Psoas muscle (tissue), 8 donors: ENCODE measurements around the gene SEC22A. TPM values are rescaled to one million over a fixed set of nuclear protein-coding genes. Genes with fewer than 3 reads are reported as not detected.

Experiments
- ATAC-seq, 4 donors: fragments of 200-7000 bp; cut with Tn5 transposase; one replicate each; pipeline ENCODE4 v1.9.1; 2020; ENCODE audit warnings: moderate library complexity in 3 of 4, mild to moderate bottlenecking in 2 of 4
- DNase-seq, 2 donors: peaks; one replicate each; pipeline ENCODE4 v3.0.0-alpha.2; 2020
- H3K27ac ChIP-seq: fragments of 200-600 bp; one replicate; pipeline ENCODE4 v1.8.0; 2022
- H3K27me3 ChIP-seq, 3 donors: fragments of 200-600 bp in 1 of 3; one replicate each; pipeline versions ENCODE4 v1.6.1 to v1.8.0; 2013 to 2022; ENCODE audit warnings: low read length in 2 of 3, mild to moderate bottlenecking in 2 of 3, moderate library complexity in 1 of 3; ENCODE audit not compliant: insufficient read depth in 3 of 3
- H3K36me3 ChIP-seq, 2 donors: fragments of 200-600 bp in 1 of 2; one replicate each; pipeline versions ENCODE4 v1.6.1 to v1.8.0; 2013 to 2022; ENCODE audit warnings: low read depth in 1 of 2, mild to moderate bottlenecking in 1 of 2, moderate library complexity in 1 of 2; ENCODE audit not compliant: insufficient read depth in 1 of 2
- H3K4me1 ChIP-seq: fragments of 200-600 bp; one replicate; pipeline ENCODE4 v1.8.0; 2022
- H3K4me3 ChIP-seq: fragments of 200-600 bp; one replicate; pipeline ENCODE4 v1.8.0; 2022; ENCODE audit warnings: mild to moderate bottlenecking
- H3K9me3 ChIP-seq: fragments of 200-600 bp; one replicate; pipeline ENCODE4 v1.8.0; 2022
- CTCF ChIP-seq: fragments of 200-600 bp; IDR thresholded peaks from one replicate; pipeline ENCODE4 v1.8.0; 2022; ENCODE audit warnings: antibody characterized with exemption
- WGBS, 3 donors: extraction: QIAGEN DNeasy Blood & Tissue Kit; methylation state at CpG; one replicate each; pipeline versions ENCODE4 v1.1.6 to v1.1.7; 2013; 5-methylcytosine and 5-hydroxymethylcytosine counted together
- intact Hi-C, 2 donors: fragments of 100-400 bp; cut with DNase I; formaldehyde crosslinking; loops; one replicate each; pipeline versions ENCODE4 v1.11.0 to v1.14.2; 2022
- polyA plus RNA-seq, 3 donors: library from polyadenylated mRNA; stranded (reverse); fragments of 200-250 nt; gene quantifications; one replicate each; pipeline ENCODE4 v1.2.3, GENCODE V29; 2013
- total RNA-seq, 4 donors: library from RNA; stranded (reverse); fragmentation: NEBNext Ultra II Directional in 2 of 4; extraction: Animal tissue kit (Norgen Biotek cat#: 25700) in 2 of 4; gene quantifications; one replicate each; pipeline versions ENCODE4 v1.2.1 to v1.2.4, GENCODE V29; 2021 to 2023
- donor health status: healthy with polysubstance abuse.
- donor health status: DM: no; HTN: no; CAD: no; lungs with moderate emphysema.
- donor health status: Bipolar disorder and iron deficiency.
- donor health status: healthy.
- donor health status: DM: yes; HTN: yes; CAD: no.
- donor health status: DM: no; HTN: no; CAD: no.
- donor health status: DM: no; HTN: no; CAD: no.
- donor health status: DM: yes; HTN: yes; CAD: no.

SEC22A gene
- total and polyA plus RNA-seq, 7 donors: 5.1 to 7.4 (median 5.9) TPM

GRCh38 chr3:123287051-123287961 lies 85.6 kb downstream of the SEC22A start:
- peaks cover 0 to 3% of the 10 kb centered on the region in 2 donors for H3K36me3 ChIP-seq
- no peaks in the 10 kb centered on the region for H3K27me3 ChIP-seq

GRCh38 chr3:123287962-123288302 lies 86.2 kb downstream of the SEC22A start:
- H3K27me3 ChIP-seq: no peaks in the 10 kb centered on the region
- 61 to 74% (median 64%) methylated on average over 6 of the region's 6 CpGs for WGBS, 3 donors
- H3K9me3 ChIP-seq: no peaks in the 10 kb centered on the region
- no peak overlapping the region for H3K4me3 ChIP-seq
- H3K4me1 ChIP-seq: no peaks in the 10 kb centered on the region
- ATAC-seq (no peak), DNase-seq (peak in 1 of 2 donors; percentile 25)
- H3K27ac ChIP-seq: no peak overlapping the region
- TF ChIP-seq CTCF: no peak
- peaks cover 0 to 1% of the 10 kb centered on the region in 2 donors for H3K36me3 ChIP-seq
- intact Hi-C loops: no loop called here

More at GRCh38 chr3:123287051-123287961, 85.6 kb downstream of the SEC22A start:
- H3K4me3 ChIP-seq: no peak overlapping the region
- H3K27ac ChIP-seq: no peak overlapping the region
- intact Hi-C loops: no loop called here
- H3K4me1 ChIP-seq: no peaks in the 10 kb centered on the region
- ATAC-seq (no peak), DNase-seq (peak in 1 of 2 donors; percentile 32)
- 86 to 91% (median 91%) methylated on average over 14 of the region's 14 CpGs for WGBS, 3 donors
- no peak for TF ChIP-seq CTCF
- H3K9me3 ChIP-seq: no peaks in the 10 kb centered on the region

GRCh38 chr3:123289391-123290106 lies 87.8 kb downstream of the SEC22A start:
- no peaks in the 10 kb centered on the region for H3K36me3 ChIP-seq
- H3K27me3 ChIP-seq: no peaks in the 10 kb centered on the region
- H3K4me1 ChIP-seq: no peaks in the 10 kb centered on the region
- H3K27ac ChIP-seq: no peak overlapping the region
- no peak for TF ChIP-seq CTCF
- intact Hi-C loops: no loop called here
- H3K9me3 ChIP-seq: no peaks in the 10 kb centered on the region
- ATAC-seq: no peak
- H3K4me3 ChIP-seq: no peak overlapping the region
- peak in 1 of 2 donors; percentile 44 for DNase-seq
- WGBS, 3 donors: 88 to 94% (median 92%) methylated on average over 20 of the region's 20 CpGs

- DNase-seq: peak in 1 of 2 donors; percentile 35
- H3K27ac ChIP-seq: no peak overlapping the region
Observed at GRCh38 chr3:123290107-123290930, 88.6 kb downstream of the SEC22A start.

More at GRCh38 chr3:123290107-123290930, 88.6 kb downstream of the SEC22A start:
- TF ChIP-seq CTCF: no peak
- Histone ChIP-seq H3K4me3 (no peak overlapping the region), H3K27me3 (no peaks in the 10 kb centered on the region), H3K4me1 (no peaks in the 10 kb centered on the region), H3K36me3 (no peaks in the 10 kb centered on the region), H3K9me3 (no peaks in the 10 kb centered on the region)
- intact Hi-C loops: no loop called here
- 78 to 81% (median 79%) methylated on average over 13 of the region's 13 CpGs for WGBS, 3 donors
- ATAC-seq: no peak
